Endodermal cell (in vitro differentiated cells): ENCODE measurements around the gene DLG5. TPM values are rescaled to one million over a fixed set of nuclear protein-coding genes. Genes with fewer than 3 reads are reported as not detected.

Experiments
- DNase-seq: peaks from one replicate; pipeline ENCODE4 v3.0.0-alpha.2; 2017
- H3K27ac ChIP-seq: 2 replicates; pipeline ENCODE4 v1.5.1; 2013; ENCODE audit warnings: mild to moderate bottlenecking, low read depth, low read length, moderate library complexity
- H3K27me3 ChIP-seq: 2 replicates; pipeline ENCODE4 v1.6.1; 2013; ENCODE audit warnings: mild to moderate bottlenecking, low read length, moderate library complexity; ENCODE audit not compliant: insufficient read depth, control insufficient read depth, poor library complexity, severe bottlenecking
- H3K36me3 ChIP-seq: 2 replicates; pipeline ENCODE4 v1.7.0; 2013; ENCODE audit warnings: mild to moderate bottlenecking, low read length, moderate library complexity; ENCODE audit not compliant: control insufficient read depth, insufficient read depth
- H3K4me1 ChIP-seq: one replicate; pipeline ENCODE4 v1.7.0; 2013; ENCODE audit warnings: low read length; ENCODE audit not compliant: control insufficient read depth, insufficient read depth
- H3K4me3 ChIP-seq: 2 replicates; pipeline ENCODE4 v1.5.1; 2013; ENCODE audit warnings: mild to moderate bottlenecking, low read length, moderate library complexity
- H3K9ac ChIP-seq: 2 replicates; pipeline ENCODE4 v1.6.1; 2013; ENCODE audit warnings: mild to moderate bottlenecking, low read length, moderate library complexity; ENCODE audit not compliant: poor library complexity, severe bottlenecking; ENCODE audit errors: extremely low read depth
- H3K9me3 ChIP-seq: 2 replicates; pipeline ENCODE4 v1.6.1; 2013; ENCODE audit warnings: mild to moderate bottlenecking, low read length, moderate library complexity; ENCODE audit not compliant: control insufficient read depth
- H3K27ac Mint-ChIP-seq: 2 replicates; pipeline ENCODE4 v1.8.0; 2020; ENCODE audit warnings: mixed read lengths
- H3K27me3 Mint-ChIP-seq: 2 replicates; pipeline ENCODE4 v1.8.0; 2021; ENCODE audit warnings: mild to moderate bottlenecking, mixed read lengths; ENCODE audit not compliant: insufficient read depth
- H3K36me3 Mint-ChIP-seq: 2 replicates; pipeline ENCODE4 v1.8.0; 2020; ENCODE audit warnings: low read depth, mixed read lengths
- H3K4me1 Mint-ChIP-seq: 2 replicates; pipeline ENCODE4 v1.8.0; 2020; ENCODE audit warnings: mixed read lengths
- H3K4me3 Mint-ChIP-seq: 2 replicates; pipeline ENCODE4 v1.8.0; 2020; ENCODE audit warnings: mild to moderate bottlenecking, moderate library complexity, mixed read lengths
- H3K9me3 Mint-ChIP-seq: 2 replicates; pipeline ENCODE4 v1.8.0; 2020; ENCODE audit warnings: mild to moderate bottlenecking, mixed read lengths
- WGBS, 2 experiments: methylation state at CpG; one replicate each; pipeline versions ENCODE4 v1.1.5 to v1.1.7; 2013; ENCODE audit warnings: missing lambda C conversion rate in 2 of 2, mixed read lengths in 1 of 2; ENCODE audit not compliant: insufficient coverage in 1 of 2, insufficient read length in 1 of 2; 5-methylcytosine and 5-hydroxymethylcytosine counted together
- total RNA-seq, 2 donors: library from RNA; stranded (reverse); fragmentation: NEBNext Ultra II Directional in 1 of 2; extraction: Animal tissue kit (Norgen Biotek cat#: 25700) in 1 of 2; gene quantifications; 2 replicates in 1 of 2; 3 replicates in 1 of 2; pipeline ENCODE4 v1.2.1, GENCODE V29; 2021
- TF ChIP-seq, protein P1 (sequence below): fragments of 200-600 bp; sonication (generic); conservative IDR thresholded peaks from 2 replicates; pipeline ENCODE4 v1.5.0; 2021; ENCODE audit warnings: antibody characterized with exemption, mild to moderate bottlenecking

The DLG5 gene
- total RNA-seq, 2 donors from 2014 or later = 79.4 to 83.4 TPM

DNA sequence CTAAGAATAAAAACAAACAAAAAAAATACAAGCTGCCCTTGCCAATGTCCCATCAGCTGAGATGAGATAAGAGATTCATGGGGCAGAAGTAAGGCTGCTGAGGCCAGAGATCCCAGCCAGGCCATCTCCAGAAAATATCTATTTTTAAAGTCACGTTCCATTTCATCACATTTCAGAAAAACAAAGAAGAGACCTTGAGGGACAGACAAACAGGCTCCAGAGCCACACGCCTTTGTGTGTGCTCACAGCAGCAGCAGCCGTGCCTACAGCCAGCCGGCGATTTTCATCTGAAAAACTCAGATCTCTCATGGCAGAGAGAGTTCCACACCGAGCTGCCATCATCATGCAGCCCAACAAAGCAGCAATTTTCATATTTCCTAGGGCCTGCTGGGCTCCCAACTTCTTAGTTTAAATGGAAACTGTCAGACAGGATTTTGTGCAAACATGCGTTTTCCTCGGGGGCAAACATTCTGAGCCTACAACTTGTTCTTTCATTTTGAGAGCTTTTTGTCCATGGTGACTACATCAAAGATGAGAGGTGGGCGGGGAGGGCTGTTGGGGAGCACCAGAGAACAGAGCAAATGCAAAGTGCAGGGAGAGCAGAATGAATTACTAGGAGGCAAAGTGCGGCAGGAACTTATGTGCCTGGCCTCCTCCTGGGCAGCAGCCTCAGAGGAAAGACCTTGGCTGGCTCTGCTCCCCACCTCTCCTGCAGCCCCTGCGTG is 38.8 kb downstream of the DLG5 start:
- Histone ChIP-seq H3K4me3 (peak overlapping the region; percentile 16), H3K9ac (no peak overlapping the region), H3K9me3 (no peaks in the 10 kb centered on the region), H3K36me3 (no peaks in the 10 kb centered on the region), H3K4me1 (peaks cover 26% of the 10 kb centered on the region), H3K27ac (peak overlapping the region; percentile 92), H3K27me3 (no peaks in the 10 kb centered on the region)
- H3K4me1 Mint-ChIP-seq = peaks cover 68% of the 10 kb centered on the region
- DNase-seq = peak; percentile 56
- 45 to 56% methylated on average over 9 to 11 of the region's 11 CpGs for WGBS, 2 experiments
- TF ChIP-seq, protein P1, sequence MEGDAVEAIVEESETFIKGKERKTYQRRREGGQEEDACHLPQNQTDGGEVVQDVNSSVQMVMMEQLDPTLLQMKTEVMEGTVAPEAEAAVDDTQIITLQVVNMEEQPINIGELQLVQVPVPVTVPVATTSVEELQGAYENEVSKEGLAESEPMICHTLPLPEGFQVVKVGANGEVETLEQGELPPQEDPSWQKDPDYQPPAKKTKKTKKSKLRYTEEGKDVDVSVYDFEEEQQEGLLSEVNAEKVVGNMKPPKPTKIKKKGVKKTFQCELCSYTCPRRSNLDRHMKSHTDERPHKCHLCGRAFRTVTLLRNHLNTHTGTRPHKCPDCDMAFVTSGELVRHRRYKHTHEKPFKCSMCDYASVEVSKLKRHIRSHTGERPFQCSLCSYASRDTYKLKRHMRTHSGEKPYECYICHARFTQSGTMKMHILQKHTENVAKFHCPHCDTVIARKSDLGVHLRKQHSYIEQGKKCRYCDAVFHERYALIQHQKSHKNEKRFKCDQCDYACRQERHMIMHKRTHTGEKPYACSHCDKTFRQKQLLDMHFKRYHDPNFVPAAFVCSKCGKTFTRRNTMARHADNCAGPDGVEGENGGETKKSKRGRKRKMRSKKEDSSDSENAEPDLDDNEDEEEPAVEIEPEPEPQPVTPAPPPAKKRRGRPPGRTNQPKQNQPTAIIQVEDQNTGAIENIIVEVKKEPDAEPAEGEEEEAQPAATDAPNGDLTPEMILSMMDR = no peak
- peak overlapping the region; percentile 89 for H3K27ac Mint-ChIP-seq
- H3K27me3 Mint-ChIP-seq = no peaks in the 10 kb centered on the region
- no peaks in the 10 kb centered on the region for H3K9me3 Mint-ChIP-seq
- no peaks in the 10 kb centered on the region for H3K36me3 Mint-ChIP-seq
- peak overlapping the region; percentile 29 for H3K4me3 Mint-ChIP-seq

DNA sequence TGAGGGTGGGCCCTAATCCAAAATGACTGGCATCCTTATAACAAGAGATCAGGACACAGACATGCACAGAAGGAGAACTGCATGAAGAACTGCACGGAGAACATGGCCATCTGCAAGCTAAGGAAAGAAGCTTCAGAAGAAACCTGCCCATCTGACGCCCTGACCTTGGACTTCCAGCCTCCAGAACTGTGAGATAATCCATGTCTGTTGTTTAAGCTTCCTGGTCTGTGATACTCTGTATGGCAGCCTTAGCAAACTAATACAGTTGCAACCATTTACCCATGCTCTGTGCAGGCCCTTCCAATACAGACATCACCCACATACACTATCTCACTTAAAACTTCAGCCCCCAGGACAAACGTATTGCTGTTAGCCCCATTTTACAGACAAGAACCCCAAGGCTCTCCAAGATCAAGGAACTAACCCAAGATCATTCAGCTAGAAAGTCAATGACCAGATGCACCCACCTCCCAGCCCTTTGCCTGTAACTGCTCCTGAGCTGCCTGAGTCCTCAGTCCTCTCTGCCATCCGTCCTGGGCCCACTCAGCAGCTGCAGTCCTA is 39.7 kb downstream of the DLG5 start:
- Mint-ChIP-seq H3K27ac (peak overlapping the region; percentile 64), H3K27me3 (no peaks in the 10 kb centered on the region), H3K36me3 (no peaks in the 10 kb centered on the region), H3K9me3 (no peaks in the 10 kb centered on the region), H3K4me3 (no peak overlapping the region), H3K4me1 (peaks cover 68% of the 10 kb centered on the region)
- peak overlapping the region; percentile 92 for H3K27ac ChIP-seq
- TF ChIP-seq, protein P1 = no peak
- H3K36me3 ChIP-seq = peaks cover 3% of the 10 kb centered on the region
- DNase-seq = no peak
- H3K9me3 ChIP-seq = no peaks in the 10 kb centered on the region
- H3K4me3 ChIP-seq = no peak overlapping the region
- H3K27me3 ChIP-seq = no peaks in the 10 kb centered on the region
- peaks cover 24% of the 10 kb centered on the region for H3K4me1 ChIP-seq
- WGBS, 2 experiments = 89 to 96% methylated on average over 4 of the region's 4 CpGs
- H3K9ac ChIP-seq = no peak overlapping the region

DNA sequence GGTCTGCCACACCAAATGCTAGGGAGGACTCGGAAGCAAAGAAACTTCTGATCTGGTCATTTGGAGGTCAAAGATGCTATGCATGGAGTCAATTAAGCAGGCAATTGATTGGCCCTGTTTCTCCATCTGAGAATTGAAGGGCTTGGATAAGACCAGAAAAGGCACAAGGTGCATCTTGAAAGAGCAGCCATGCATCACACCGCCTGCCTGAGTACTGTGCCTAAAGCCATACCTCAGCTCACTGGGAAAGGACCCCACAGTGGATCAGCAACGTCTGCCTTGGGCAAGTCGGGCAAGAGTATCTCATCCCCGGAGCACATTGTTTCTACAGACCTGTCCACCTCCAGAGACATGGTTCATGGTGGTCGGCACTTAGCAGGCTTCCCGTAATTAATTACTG is 42.4 kb downstream of the DLG5 start:
- H3K4me3 Mint-ChIP-seq = no peak overlapping the region
- Histone ChIP-seq H3K36me3 (peaks cover 15% of the 10 kb centered on the region), H3K4me1 (peaks cover 15% of the 10 kb centered on the region), H3K9ac (no peak overlapping the region), H3K4me3 (no peak overlapping the region), H3K27me3 (no peaks in the 10 kb centered on the region), H3K9me3 (no peaks in the 10 kb centered on the region), H3K27ac (no peak overlapping the region)
- no peak overlapping the region for H3K27ac Mint-ChIP-seq
- TF ChIP-seq, protein P1 = no peak
- H3K27me3 Mint-ChIP-seq = no peaks in the 10 kb centered on the region
- 94 to 95% methylated on average over 7 of the region's 7 CpGs for WGBS, 2 experiments
- peaks cover 5% of the 10 kb centered on the region for H3K36me3 Mint-ChIP-seq
- no peaks in the 10 kb centered on the region for H3K9me3 Mint-ChIP-seq
- peaks cover 46% of the 10 kb centered on the region for H3K4me1 Mint-ChIP-seq
- no peak for DNase-seq
